ENCODE results near the gene WDR62.

Gene WDR62

DNA sequence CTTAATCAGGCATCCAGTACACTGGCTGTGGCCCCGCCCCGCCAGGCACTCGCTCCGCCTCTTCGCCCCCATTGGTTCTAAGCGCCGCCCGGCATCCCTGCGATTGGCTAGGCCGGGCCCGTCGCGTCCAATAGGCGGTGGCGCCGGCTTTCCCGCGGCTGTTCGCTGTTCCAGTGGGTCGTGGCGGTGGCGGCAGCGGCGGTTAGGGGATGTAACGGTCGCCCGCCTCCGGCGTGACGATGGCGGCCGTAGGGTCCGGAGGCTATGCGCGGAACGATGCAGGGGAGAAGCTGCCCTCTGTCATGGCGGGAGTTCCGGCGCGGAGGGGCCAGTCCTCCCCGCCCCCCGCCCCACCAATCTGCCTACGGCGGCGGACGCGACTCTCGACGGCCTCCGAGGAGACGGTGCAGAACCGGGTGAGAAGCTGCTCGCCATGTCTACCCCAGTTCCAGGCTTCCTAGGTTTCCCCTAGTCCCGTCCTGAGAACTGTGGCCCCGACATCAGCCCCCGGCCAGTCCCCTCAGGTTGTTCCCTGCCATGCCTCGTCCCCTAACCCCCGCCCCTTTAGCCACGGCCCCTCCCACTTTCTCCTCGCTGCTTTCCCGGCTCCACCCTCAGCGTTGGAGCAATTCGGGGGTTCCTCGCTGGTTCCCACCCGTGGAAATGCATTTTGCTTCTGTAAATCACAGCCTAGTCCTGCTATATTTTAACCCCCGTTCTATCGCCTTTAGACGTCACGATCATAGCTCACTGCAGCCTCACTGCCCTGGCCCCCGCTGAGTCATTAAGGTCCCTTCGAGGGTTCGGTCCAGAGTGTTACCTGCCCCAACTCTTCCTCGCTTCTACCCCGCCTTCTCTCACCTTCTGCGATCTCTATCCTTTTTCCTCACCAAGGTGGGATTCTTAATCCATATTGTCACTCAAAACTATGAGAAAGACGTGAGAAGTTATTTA, at the start of gene WDR62:
WDR62 (plus strand) TSS at position 165 of the 954 bp plus-strand sequence; CDS start at position 240, 75 bp downstream.
- DNase-seq: peak; percentile 88 to 99 (median 93)
- intact Hi-C loops (cut with DNase I): loop anchor here (5.0 kb wide), 1 partner anchor 58 kb away; the partner anchor contains the start of gene SDHAF1

GRCh38 chr19:36006955-36007354, 47.7 kb upstream of the WDR62 start:
- no peak for DNase-seq

GRCh38 chr19:36008336-36008978, 46.2 kb upstream of the WDR62 start, which contains the start of gene SYNE4:
Gene SYNE4 (minus strand): TSS chr19:36008813. CDS start chr19:36008681, 132 bp downstream.
- DNase-seq: no peak
- intact Hi-C loops (cut with DNase I): no loop called here

More at GRCh38 chr19:36006955-36007354, 47.7 kb upstream of the WDR62 start:
- intact Hi-C loops (cut with DNase I): no loop called here

DNA sequence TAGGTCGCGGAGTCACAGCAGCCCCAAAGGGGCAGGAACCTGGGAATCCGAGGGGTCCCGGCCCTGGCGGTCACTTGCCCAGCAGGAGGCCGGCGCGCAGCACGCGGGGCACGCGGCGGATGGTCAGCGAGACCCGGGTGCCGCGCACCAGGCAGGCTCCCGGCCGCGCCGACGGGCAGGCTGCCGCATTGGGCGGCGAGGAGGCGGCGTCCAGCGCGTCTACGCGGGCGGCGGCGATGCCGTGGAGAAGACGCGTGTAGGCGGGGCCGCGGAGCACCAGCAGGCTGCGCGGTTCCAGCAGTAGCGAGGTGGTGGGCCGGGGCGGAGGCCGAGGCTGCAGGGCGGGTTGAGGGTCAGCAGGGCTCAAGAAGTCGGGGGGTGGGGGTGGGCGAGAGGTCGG, 45.5 kb upstream of the WDR62 start:
- DNase-seq: peak in 9 of 10 donors; percentile 56 to 97 (median 73)
- intact Hi-C loops (cut with DNase I): no loop called here

DNA sequence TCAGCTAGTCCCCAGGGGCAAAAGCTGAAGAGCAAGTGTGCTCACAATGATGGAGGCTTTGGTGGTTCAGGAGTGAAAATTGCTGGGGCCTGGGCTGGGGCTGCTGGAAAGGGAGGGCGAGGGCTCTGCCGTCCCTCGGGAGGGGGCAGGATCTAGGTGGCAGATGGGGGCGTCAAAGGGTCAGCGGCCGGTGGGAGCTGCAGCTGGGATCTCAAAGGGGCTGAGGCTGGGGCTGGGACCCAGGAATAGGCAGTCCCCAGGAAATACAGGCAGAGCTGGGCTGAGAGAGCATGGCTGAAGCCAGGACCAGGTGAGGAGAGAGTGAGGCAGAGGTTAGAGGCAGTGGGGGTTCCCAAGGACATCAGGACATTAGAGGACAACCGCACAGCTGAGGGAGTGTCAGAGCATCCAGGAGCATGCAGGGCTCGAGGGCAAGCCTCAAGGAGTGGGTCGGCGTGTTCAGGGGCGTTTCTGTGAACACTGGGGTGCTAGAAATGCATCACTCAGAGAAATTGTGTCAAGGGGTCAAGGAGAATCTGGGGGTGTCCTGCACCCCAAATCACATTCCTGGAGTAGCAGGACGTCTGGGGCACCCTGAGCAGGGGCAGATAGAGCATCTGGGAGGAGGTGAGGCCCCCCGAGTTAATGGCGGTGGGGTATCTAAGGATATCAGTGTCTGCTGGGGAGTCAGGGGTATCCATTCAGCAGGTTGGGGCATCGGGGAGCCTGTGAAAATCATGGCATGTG, 44.9 kb upstream of the WDR62 start:
- DNase-seq: no peak
- intact Hi-C loops (cut with DNase I): no loop called here

GRCh38 chr19:36010402-36010801, 44.3 kb upstream of the WDR62 start:
- no peak for DNase-seq
- intact Hi-C loops (cut with DNase I): no loop called here

DNA sequence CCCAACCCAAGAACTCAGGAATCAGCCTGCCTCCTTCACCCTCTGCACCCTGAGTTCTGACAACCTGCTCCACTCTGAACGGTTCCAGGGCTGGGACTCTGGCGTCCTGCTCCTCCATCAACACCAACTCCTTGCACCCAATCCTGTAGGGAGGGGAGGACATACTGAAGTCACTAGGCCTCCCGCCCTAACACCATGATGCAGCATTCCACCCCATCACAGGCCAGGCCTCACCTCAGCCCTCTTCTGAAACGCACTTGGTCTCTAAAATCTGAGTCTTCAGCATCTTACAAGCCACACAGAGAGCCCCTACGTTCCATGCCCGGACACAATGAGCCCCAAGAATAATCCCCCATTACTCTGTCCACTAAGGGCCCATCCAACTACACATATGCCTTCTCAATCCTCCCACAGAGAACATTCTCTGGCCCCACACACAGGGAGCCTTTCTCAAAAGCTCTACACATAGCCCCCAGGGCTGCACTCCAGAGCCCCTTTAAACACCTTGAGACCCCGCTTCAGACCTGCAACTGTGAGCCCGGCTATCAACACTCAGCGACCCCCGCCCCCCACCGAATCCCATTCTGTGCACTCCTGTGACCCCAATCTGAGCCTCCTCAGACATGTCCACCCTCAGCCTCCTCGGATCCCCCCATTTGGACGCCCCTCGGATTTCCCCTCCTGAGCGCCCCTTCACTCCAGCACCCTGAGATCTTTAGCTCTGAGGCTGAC, 41.3 kb upstream of the WDR62 start:
- intact Hi-C loops (cut with DNase I): no loop called here
- peak in 1 of 10 donors; percentile 67 for DNase-seq

GRCh38 chr19:36014012-36014924, 40.4 kb upstream of the WDR62 start, which contains the start of gene ALKBH6:
Gene ALKBH6 (minus strand): TSS chr19:36014213. CDS start chr19:36013397, 816 bp downstream.
- peak; percentile 98 to 100 (median 100) for DNase-seq
- intact Hi-C loops (cut with DNase I): no loop called here

DNA sequence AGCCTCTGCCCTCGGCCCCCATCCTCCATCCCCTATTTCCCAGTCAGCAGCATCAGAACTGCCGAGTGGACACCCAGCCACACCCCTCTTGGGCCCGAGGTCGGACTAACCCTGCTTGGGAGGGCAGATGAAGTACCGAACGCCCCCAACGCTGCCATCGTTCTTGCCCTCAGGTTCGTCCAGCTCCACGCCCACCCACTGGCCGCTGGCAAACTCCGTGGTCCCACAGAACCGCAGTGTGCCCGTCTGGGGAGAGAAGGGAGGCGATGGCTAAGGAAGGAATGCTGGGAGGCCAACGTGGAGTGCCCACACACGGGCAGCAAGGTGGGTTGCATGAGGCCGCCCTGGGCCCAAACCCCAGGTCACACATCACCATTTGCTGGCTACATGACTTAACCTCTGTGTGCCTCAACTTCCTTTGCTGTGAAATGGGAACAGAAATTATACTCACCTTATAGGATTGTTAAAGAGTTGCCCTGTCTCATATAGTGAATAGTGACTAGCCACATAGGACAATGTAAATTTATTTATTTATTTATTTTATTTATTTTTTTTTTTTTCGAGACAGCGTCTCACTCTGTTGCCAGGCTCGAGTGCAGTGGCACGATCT, 35.5 kb upstream of the WDR62 start:
- intact Hi-C loops (cut with DNase I): no loop called here
- no peak for DNase-seq

GRCh38 chr19:36023432-36023831, 31.3 kb upstream of the WDR62 start:
- intact Hi-C loops (cut with DNase I): no loop called here
- DNase-seq: no peak

DNA sequence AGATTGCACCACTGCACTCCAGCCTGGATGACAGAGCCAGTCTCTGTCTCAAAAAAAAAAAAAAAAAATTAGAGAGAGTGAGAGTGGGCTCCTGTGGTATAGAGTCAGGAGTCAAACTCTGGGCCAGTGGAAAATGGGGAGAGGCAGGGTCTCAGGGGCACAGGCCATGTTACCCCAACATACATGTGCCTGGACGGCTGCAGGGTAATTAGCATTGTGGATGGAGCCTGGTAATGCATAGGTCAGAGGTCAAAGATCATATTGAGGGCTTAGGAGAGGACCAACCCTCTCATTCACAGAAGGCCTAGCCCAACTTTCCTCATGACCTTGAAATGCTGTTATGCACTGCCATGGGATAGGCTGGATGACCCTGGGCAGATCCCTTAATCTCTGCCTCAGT, 29.2 kb upstream of the WDR62 start:
- DNase-seq: no peak
- intact Hi-C loops (cut with DNase I): no loop called here

DNA sequence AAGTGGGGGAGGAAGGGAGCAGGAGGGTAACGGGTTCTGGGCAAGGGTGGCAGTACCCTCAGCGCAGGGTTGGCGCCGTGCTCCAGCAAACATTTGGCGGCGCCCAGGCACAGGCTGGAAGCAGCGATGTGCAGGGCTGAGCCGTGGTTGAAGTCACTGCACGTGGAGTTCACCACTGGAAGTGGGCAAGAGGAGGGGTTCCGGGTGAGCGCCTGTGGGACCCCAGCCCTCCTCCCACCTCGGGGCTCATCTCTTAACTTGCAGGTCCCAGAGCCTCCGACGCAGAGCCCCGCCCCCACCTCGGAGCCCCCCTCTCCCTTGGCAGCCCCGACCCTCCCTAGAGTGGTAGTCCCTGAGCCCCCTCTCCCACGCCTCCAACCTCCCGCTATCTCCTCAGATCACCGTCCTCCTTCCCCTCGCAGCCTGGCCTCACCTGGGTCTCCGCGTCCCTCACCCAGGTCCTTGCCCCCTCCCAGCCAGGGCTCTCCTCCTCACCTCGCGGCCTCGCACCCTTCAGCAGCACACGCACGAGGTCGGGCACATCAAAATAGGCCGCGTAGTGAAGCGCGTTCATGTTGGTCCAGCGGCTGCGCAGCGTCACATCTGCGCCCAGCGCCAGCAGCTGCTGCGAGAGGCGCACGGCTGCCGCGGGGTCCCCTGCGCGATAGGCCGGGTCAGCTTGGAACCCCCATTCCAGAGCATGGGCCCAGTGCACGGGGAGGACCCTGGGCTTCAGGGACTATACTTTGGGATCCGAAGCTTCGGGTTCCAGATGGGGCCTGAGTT, 28.4 kb upstream of the WDR62 start:
- peak in 1 of 10 donors; percentile 71 for DNase-seq
- intact Hi-C loops (cut with DNase I): no loop called here

DNA sequence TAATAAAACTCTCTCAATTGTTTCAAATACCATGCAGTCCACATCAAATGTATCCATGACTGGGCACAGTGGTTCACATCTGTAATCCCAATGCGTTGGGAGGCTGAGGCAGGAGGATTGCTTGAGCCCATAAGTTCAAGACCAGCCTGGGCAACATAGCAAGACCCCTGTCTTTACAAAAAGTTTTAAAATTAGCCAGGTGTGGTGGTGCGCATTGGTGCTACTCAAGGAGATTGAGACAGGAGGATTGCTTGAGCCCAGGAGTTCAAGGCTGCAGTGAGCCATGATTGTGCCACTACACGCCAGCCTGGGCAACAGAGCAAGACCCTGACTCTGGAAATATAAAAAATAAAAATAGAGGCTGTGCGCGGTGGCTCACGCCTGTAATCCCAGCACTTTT, 27.0 kb upstream of the WDR62 start:
- DNase-seq: no peak
- intact Hi-C loops (cut with DNase I): no loop called here

GRCh38 chr19:36028313-36029041, 26.2 kb upstream of the WDR62 start:
- DNase-seq: peak in 8 of 10 donors; percentile 49 to 95 (median 72)
- intact Hi-C loops (cut with DNase I): no loop called here

DNA sequence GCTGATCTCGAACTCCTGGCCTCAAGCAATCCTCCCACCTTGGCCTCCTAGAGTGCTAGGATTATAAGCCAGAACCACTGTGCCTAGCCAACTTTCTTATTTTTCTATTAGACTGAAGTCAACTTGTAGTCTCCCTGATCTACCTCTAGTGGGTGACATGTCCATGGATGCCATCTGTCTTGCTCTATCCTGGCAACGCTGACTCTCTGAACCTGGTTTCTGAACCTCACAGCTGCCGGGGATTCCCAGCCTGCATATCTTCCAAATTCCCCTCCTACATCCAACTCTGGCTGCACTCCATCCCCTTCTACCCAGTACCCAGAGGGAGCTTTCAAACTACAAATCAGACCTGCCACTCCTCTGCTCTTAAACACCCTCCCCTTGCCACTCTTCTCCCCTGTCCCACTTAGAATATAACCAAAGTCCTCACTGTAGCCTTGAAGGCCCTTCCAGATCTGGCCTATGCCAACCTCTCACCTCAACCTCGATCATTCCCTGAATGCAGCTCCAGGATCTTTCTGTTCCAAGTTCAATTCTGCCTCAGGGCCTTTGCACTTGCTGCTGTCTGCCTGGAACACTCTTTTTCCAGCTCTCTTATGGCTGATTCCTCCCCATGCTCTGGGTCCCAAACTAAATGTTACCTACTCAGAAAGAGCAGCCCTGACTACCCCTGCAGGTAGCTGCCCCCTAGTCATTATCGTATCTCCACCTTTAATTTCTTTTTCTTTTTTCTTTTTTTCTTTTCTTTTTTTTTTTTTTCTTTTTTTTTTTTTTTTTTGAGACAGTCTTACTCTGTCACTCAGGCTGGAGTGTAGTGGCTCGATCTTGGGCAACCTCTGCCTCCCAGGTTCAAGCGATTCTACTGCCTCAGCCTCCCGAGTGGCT, 24.2 kb upstream of the WDR62 start:
- DNase-seq: peak in 2 of 10 donors; percentile 38 to 54
- intact Hi-C loops (cut with DNase I): no loop called here

- DNase-seq: peak in 1 of 10 donors; percentile 9
- intact Hi-C loops (cut with DNase I): no loop called here
Measured at GRCh38 chr19:36031308-36031707, 23.4 kb upstream of the WDR62 start.

Measured in posterior cingulate gyrus (tissue), 11 donors.